Fibroblast of lung (primary cell): Measurements from ENCODE around the gene NKTR. TPM values are rescaled to one million over a fixed set of nuclear protein-coding genes. Genes with fewer than 3 reads are reported as not detected.

Experiments used
- DNase-seq, 2 donors: peaks; one replicate each; pipeline versions ENCODE4 v3.0.0 to v3.0.0-alpha.2; 2010; ENCODE audit warnings: low read depth in 2 of 2
- H2AFZ ChIP-seq: 2 replicates; pipeline ENCODE4 v1.5.1; 2012; ENCODE audit warnings: low read length, control low read depth, inconsistent platforms
- H3K27ac ChIP-seq: 2 replicates; pipeline ENCODE4 v1.5.1; 2011; ENCODE audit warnings: low read length, control low read depth; ENCODE audit not compliant: insufficient read depth
- H3K27me3 ChIP-seq: 2 replicates; pipeline ENCODE4 v1.5.1; 2011; ENCODE audit warnings: mild to moderate bottlenecking, low read length; ENCODE audit not compliant: control insufficient read depth, insufficient read depth
- H3K36me3 ChIP-seq: 2 replicates; pipeline ENCODE4 v1.5.1; 2011; ENCODE audit warnings: low read length; ENCODE audit not compliant: control insufficient read depth, insufficient read depth
- H3K4me1 ChIP-seq: 2 replicates; pipeline ENCODE4 v1.5.1; 2011; ENCODE audit warnings: low read length; ENCODE audit not compliant: control insufficient read depth, insufficient read depth; ENCODE audit errors: extremely low read depth
- H3K4me2 ChIP-seq: 2 replicates; pipeline ENCODE4 v1.5.1; 2011; ENCODE audit warnings: low read length, control low read depth; ENCODE audit not compliant: insufficient read depth; ENCODE audit errors: extremely low read depth
- H3K4me3 ChIP-seq, 4 experiments: fragments of 200-600 bp in 1 of 4; sonication (generic) in 1 of 4; replicated peaks in 1 of 4; 2 replicates each; pipeline ENCODE4 v1.5.1; 2011 to 2016; ENCODE audit warnings: low read length in 4 of 4, low read depth in 3 of 4, mild to moderate bottlenecking in 3 of 4, control low read depth in 2 of 4, inconsistent platforms in 1 of 4, mixed read lengths in 1 of 4; ENCODE audit not compliant: insufficient read depth in 1 of 4; ENCODE audit errors: control extremely low read depth in 1 of 4
- H3K79me2 ChIP-seq: 2 replicates; pipeline ENCODE4 v1.5.1; 2012; ENCODE audit warnings: mild to moderate bottlenecking, low read length, inconsistent platforms; ENCODE audit not compliant: control insufficient read depth, insufficient read depth
- H3K9ac ChIP-seq: 2 replicates; pipeline ENCODE4 v1.5.1; 2011; ENCODE audit warnings: mild to moderate bottlenecking, low read length, control low read depth; ENCODE audit not compliant: insufficient read depth
- H3K9me3 ChIP-seq: 2 replicates; pipeline ENCODE4 v1.5.1; 2012; ENCODE audit warnings: low read depth, low read length; ENCODE audit not compliant: control insufficient read depth, insufficient read depth
- H4K20me1 ChIP-seq: 2 replicates; pipeline ENCODE4 v1.5.1; 2011; ENCODE audit warnings: low read length; ENCODE audit not compliant: control insufficient read depth, insufficient read depth; ENCODE audit errors: extremely low read depth
- CTCF ChIP-seq, 2 donors: IDR thresholded peaks in 1 of 2; conservative IDR thresholded peaks in 1 of 2; 1 replicate in 1 of 2; 2 replicates in 1 of 2; pipeline ENCODE4 v1.5.1; 2011 to 2012; ENCODE audit warnings: low read length in 2 of 2, control low read depth in 1 of 2, inconsistent platforms in 1 of 2, low read depth in 1 of 2, mild to moderate bottlenecking in 1 of 2
- EZH2 ChIP-seq: IDR thresholded peaks from 2 replicates; pipeline ENCODE4 v1.5.1; 2012; ENCODE audit warnings: low read length, control low read depth, mild to moderate bottlenecking; ENCODE audit errors: missing control alignments
- polyA plus RNA-seq, 2 donors: library from polyadenylated mRNA; depleted of rRNA in 1 of 2; stranded (reverse) in 1 of 2; unstranded in 1 of 2; fragments of >200 nt; gene quantifications; 2 replicates each; pipeline ENCODE4 v1.2.1, GENCODE V29; 2011 to 2012; ENCODE audit warnings: missing spikeins in 1 of 2
- total RNA-seq: library from RNA; depleted of rRNA; stranded (reverse); fragments of >200 nt; gene quantifications from 2 replicates; pipeline ENCODE4 v1.2.1, GENCODE V29; 2014

Gene NKTR
- total and polyA plus RNA-seq, 2 donors (not counting 1 experiment from before 2014, with no cell fraction given): 26.4 to 44.6 TPM

- Histone ChIP-seq H3K27me3 (no peaks in the 10 kb centered on the region), H3K4me2 (no peak overlapping the region), H3K36me3 (peaks cover 13% of the 10 kb centered on the region), H4K20me1 (no peaks in the 10 kb centered on the region), H3K27ac (no peak overlapping the region), H3K9ac (no peak overlapping the region), H3K79me2 (no peaks in the 10 kb centered on the region), H3K4me1 (peaks cover 4% of the 10 kb centered on the region), H2AFZ (no peak overlapping the region), H3K4me3 (no peak overlapping the region), H3K9me3 (no peaks in the 10 kb centered on the region)
- TF ChIP-seq EZH2 (no peak), CTCF (conservative IDR thresholded peaks at IDR 0.05 in 1 of 2, IDR thresholded peaks at IDR 0.05 in 1 of 2; ENCODE audit: low read depth in 1 of 2, low read length in 2 of 2) (no peak)
- DNase-seq: no peak
These were observed 31.1 kb downstream of the NKTR start for GRCh38 chr3:42631620-42632019.

- Histone ChIP-seq H3K9ac (no peak overlapping the region), H3K4me1 (peaks cover 4% of the 10 kb centered on the region), H3K4me2 (no peak overlapping the region), H3K79me2 (no peaks in the 10 kb centered on the region), H4K20me1 (no peaks in the 10 kb centered on the region), H3K9me3 (no peaks in the 10 kb centered on the region), H2AFZ (no peak overlapping the region), H3K27ac (no peak overlapping the region), H3K36me3 (peaks cover 17% of the 10 kb centered on the region), H3K4me3 (no peak overlapping the region), H3K27me3 (no peaks in the 10 kb centered on the region)
- peak; percentile 20 to 45 for DNase-seq
- TF ChIP-seq EZH2 (no peak), CTCF (conservative IDR thresholded peaks at IDR 0.05 in 1 of 2, IDR thresholded peaks at IDR 0.05 in 1 of 2; ENCODE audit: low read depth in 1 of 2, low read length in 2 of 2) (no peak)
These were observed 31.7 kb downstream of the NKTR start for GRCh38 chr3:42632146-42632545.

GRCh38 chr3:42633544-42633943 is 33.1 kb downstream of the NKTR start:
- TF ChIP-seq EZH2 (no peak), CTCF (conservative IDR thresholded peaks at IDR 0.05 in 1 of 2, IDR thresholded peaks at IDR 0.05 in 1 of 2; ENCODE audit: low read depth in 1 of 2, low read length in 2 of 2) (no peak)
- Histone ChIP-seq H3K4me2 (no peak overlapping the region), H2AFZ (no peak overlapping the region), H3K9me3 (no peaks in the 10 kb centered on the region), H3K4me3 (no peak overlapping the region), H3K9ac (no peak overlapping the region), H3K36me3 (peaks cover 21% of the 10 kb centered on the region), H3K27ac (no peak overlapping the region), H4K20me1 (no peaks in the 10 kb centered on the region), H3K79me2 (no peaks in the 10 kb centered on the region), H3K4me1 (peaks cover 4% of the 10 kb centered on the region), H3K27me3 (no peaks in the 10 kb centered on the region)
- DNase-seq: peak in 1 of 2 donors; percentile 17
